Measurements from ENCODE around the gene ETFDH. TPM values are rescaled to one million over a fixed set of nuclear protein-coding genes. Genes with fewer than 3 reads are reported as not detected.

The ETFDH gene
- total and polyA plus RNA-seq, 9 of the 15 experiments (the other 6 are each of a cell fraction or from before 2014, with no cell fraction given) = 14.6 to 33.6 (median 25.9) TPM

DNA sequence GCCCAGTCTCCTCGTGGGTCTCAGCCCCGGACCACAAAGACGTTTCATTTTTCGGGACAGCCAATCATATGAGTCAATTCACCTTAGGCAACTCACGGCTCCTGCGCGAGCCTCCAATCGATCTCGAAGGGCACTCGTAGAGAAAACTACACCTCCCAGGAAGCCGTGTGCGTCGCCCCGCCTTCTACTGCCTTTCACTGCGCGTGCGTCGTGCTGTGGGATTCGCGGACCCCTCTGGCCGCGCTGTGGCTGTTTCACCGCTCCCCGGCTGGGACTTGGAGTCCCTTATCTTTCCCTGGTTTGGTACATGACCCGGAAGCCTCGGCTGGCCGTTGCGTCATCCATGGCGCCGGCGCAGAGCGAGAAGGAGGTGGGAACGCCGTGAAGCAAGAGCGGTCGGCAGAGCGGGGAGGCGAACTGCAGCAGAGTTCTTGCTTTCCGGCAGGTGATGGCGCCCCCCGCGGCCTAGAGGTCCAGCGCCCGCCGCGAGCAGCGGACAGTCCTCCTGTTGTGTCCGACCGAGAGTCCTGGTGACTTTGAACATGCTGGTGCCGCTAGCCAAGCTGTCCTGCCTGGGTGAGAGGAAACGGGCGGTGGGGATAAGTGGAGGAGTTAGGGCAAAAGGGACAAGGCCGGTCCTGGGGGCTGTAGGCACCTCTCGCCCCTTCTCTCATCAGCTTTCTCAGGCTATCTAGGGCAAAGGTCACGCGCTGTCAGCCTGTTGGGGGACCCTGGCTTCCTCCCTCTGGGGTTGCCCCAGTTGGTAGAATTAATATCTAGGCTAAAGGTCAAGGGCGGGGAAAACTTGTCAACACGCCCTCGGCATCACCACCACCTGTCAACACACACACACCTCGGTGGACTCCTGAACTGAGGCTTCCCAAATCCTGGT is at the start of gene ETFDH (continued):
- TF ChIP-seq SMARCE1 (IDR thresholded peaks at IDR 0.05) = peak; percentile 25; the same call in 1 of the 2 replicates
- no peak for TF ChIP-seq SPI1 (IDR thresholded peaks at IDR 0.05; ENCODE audit: borderline replicate concordance, low read depth, low read length)
- 0 out of 4 replicates have a peak, but pooled peaks of 1 of the 2 experiments have one; percentile 47 for TF ChIP-seq FOXA3 (CRISPR knock-in tag; conservative IDR thresholded peaks at IDR 0.05 in 1 of 2, IDR thresholded peaks at IDR 0.05 in 1 of 2)
- no peak for TF ChIP-seq SIRT6 (IDR thresholded peaks at IDR 0.05; ENCODE audit: low read depth, low read length)
- TF ChIP-seq HDGF (IDR thresholded peaks at IDR 0.05) = no peak
- TF ChIP-seq MTF1 (CRISPR knock-in tag; IDR thresholded peaks at IDR 0.05; ENCODE audit: borderline replicate concordance) = no peak
- TF ChIP-seq, protein P1, sequence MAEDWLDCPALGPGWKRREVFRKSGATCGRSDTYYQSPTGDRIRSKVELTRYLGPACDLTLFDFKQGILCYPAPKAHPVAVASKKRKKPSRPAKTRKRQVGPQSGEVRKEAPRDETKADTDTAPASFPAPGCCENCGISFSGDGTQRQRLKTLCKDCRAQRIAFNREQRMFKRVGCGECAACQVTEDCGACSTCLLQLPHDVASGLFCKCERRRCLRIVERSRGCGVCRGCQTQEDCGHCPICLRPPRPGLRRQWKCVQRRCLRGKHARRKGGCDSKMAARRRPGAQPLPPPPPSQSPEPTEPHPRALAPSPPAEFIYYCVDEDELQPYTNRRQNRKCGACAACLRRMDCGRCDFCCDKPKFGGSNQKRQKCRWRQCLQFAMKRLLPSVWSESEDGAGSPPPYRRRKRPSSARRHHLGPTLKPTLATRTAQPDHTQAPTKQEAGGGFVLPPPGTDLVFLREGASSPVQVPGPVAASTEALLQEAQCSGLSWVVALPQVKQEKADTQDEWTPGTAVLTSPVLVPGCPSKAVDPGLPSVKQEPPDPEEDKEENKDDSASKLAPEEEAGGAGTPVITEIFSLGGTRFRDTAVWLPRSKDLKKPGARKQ (CRISPR knock-in tag; IDR thresholded peaks at IDR 0.05) = no peak
- no peak for TF ChIP-seq HNRNPL (IDR thresholded peaks at IDR 0.05; ENCODE audit: low read depth, low read length)
- TF ChIP-seq RBM17 (IDR thresholded peaks at IDR 0.05; ENCODE audit: borderline replicate concordance, low read depth, low read length) = no peak
- TF ChIP-seq JUNB (CRISPR knock-in tag; conservative IDR thresholded peaks at IDR 0.05) = 0 out of 2 replicates have a peak, but pooled peaks have one; percentile 43
- no peak for TF ChIP-seq NR2F6 (CRISPR knock-in tag; IDR thresholded peaks at IDR 0.05)
- TF ChIP-seq, protein P2, sequence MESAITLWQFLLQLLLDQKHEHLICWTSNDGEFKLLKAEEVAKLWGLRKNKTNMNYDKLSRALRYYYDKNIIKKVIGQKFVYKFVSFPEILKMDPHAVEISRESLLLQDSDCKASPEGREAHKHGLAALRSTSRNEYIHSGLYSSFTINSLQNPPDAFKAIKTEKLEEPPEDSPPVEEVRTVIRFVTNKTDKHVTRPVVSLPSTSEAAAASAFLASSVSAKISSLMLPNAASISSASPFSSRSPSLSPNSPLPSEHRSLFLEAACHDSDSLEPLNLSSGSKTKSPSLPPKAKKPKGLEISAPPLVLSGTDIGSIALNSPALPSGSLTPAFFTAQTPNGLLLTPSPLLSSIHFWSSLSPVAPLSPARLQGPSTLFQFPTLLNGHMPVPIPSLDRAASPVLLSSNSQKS (CRISPR knock-in tag; IDR thresholded peaks at IDR 0.05) = no peak
- peak; percentile 92 for TF ChIP-seq GABPB1 (CRISPR knock-in tag; IDR thresholded peaks at IDR 0.05)
- peak; percentile 28; the same call in 1 of the 2 replicates for TF ChIP-seq ATF1 (CRISPR knock-in tag; IDR thresholded peaks at IDR 0.05)
- TF ChIP-seq ATF1 (tag; IDR thresholded peaks at IDR 0.05) = peak; percentile 94
- no peak for TF ChIP-seq HNRNPK (IDR thresholded peaks at IDR 0.05; ENCODE audit: low read depth, low read length, poor library complexity, severe bottlenecking)
- TF ChIP-seq, protein P3, sequence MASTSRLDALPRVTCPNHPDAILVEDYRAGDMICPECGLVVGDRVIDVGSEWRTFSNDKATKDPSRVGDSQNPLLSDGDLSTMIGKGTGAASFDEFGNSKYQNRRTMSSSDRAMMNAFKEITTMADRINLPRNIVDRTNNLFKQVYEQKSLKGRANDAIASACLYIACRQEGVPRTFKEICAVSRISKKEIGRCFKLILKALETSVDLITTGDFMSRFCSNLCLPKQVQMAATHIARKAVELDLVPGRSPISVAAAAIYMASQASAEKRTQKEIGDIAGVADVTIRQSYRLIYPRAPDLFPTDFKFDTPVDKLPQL (IDR thresholded peaks at IDR 0.05; ENCODE audit: extremely low read depth, insufficient read length) = no peak
- TF ChIP-seq SOX6 (IDR thresholded peaks at IDR 0.05) = peak; percentile 75; the same call in 1 of the 2 replicates
- TF ChIP-seq HEY1 (CRISPR knock-in tag; IDR thresholded peaks at IDR 0.05; ENCODE audit: borderline replicate concordance) = no peak

All from K562 (cell line).